GM10266 (cell line): Measurements from ENCODE around the gene KAT7.
"Not testable (repeated sequence)": the region's sequence is repeated elsewhere in the genome, so short reads cannot be mapped to it uniquely, and the experiment has no call there.

ENCODE experiments used
- DNase-seq: peaks from one replicate; pipeline ENCODE4 v3.0.0; 2012; ENCODE audit errors: extremely low spot score
- CTCF ChIP-seq: IDR thresholded peaks from 2 replicates; pipeline ENCODE4 v1.5.1; 2012; ENCODE audit warnings: mild to moderate bottlenecking, low read depth; ENCODE audit not compliant: control insufficient read depth, insufficient read depth; ENCODE audit errors: missing control alignments

The KAT7 gene

GRCh38 chr17:49755663-49756283 lies 32.7 kb upstream of the KAT7 start:
- no peak for TF ChIP-seq CTCF
- no peak for DNase-seq

- TF ChIP-seq CTCF, result no peak
- no peak for DNase-seq
Observed at GRCh38 chr17:49756323-49757150, 31.9 kb upstream of the KAT7 start.

GRCh38 chr17:49757151-49757777 lies 31.2 kb upstream of the KAT7 start:
- TF ChIP-seq CTCF, result no peak

GRCh38 chr17:49758464-49759010 lies 29.9 kb upstream of the KAT7 start:
- not testable (repeated sequence) for DNase-seq

More at GRCh38 chr17:49757151-49757777, 31.2 kb upstream of the KAT7 start:
- no peak for DNase-seq

GRCh38 chr17:49759203-49759602 lies 29.3 kb upstream of the KAT7 start:
- no peak for TF ChIP-seq CTCF
- no peak for DNase-seq

GRCh38 chr17:49760296-49760695 lies 28.2 kb upstream of the KAT7 start:
- no peak for DNase-seq
- no peak for TF ChIP-seq CTCF

- no peak for TF ChIP-seq CTCF
- DNase-seq, result no peak
Observed at GRCh38 chr17:49760932-49761558, 27.4 kb upstream of the KAT7 start.
